Activated CD8-positive, alpha-beta memory T cell treated with anti-CD3 and anti-CD28 coated beads for 36 hours (primary cell): ENCODE data around the gene MAP4. TPM values are rescaled to one million over a fixed set of nuclear protein-coding genes. Genes with fewer than 3 reads are reported as not detected.
"Not testable (repeated sequence)": the region's sequence is repeated elsewhere in the genome, so short reads cannot be mapped to it uniquely, and the experiment has no call there.

Source experiments
- CTCF ChIA-PET: fragments of 350-600 bp; sonication (Branson Sonifier 250); formaldehyde crosslinking; loops from one replicate; lab custom pipeline; 2021; ENCODE audit warnings: antibody characterized with exemption; lab: Charles Lee
- POLR2A ChIA-PET: fragments of 350-600 bp; sonication (Branson Sonifier 250); formaldehyde crosslinking; loops from one replicate; lab custom pipeline; 2021; ENCODE audit warnings: antibody characterized with exemption; lab: Charles Lee
- total RNA-seq, 2 experiments: library from RNA; stranded (reverse); gene quantifications; one replicate each; pipeline ENCODE4 v1.2.3, GENCODE V29; 2021

The MAP4 gene
- total RNA-seq, 2 experiments from 2014 or later, result 113 to 117 TPM

GRCh38 chr3:47829482-47829881 is 186.7 kb downstream of the MAP4 start:
- POLR2A ChIA-PET, result not testable (repeated sequence)
- CTCF ChIA-PET, result interaction anchor here (1.1 kb wide), 1 partner anchor 59 kb away, joined by 3 read pairs; no protein-coding TSS in a partner anchor

- ChIA-PET CTCF (interaction anchor here (0.7 to 2.6 kb wide), 15 partner anchors 12 to 362 kb away, joined by 3 to 15 read pairs (median 5); partner anchors contain the start of genes CDC25A and DHX30), POLR2A (interaction anchor here (0.5 to 1.4 kb wide), 7 partner anchors 11 to 375 kb away, joined by 3 to 13 read pairs (median 4); partner anchors contain the start of genes CDC25A and SMARCC1)
Measured at GRCh38 chr3:47825590-47825989, 190.6 kb downstream of the MAP4 start.

- CTCF ChIA-PET, result interaction anchor here (0.7 to 2.6 kb wide), 19 partner anchors 9 to 363 kb away, joined by 3 to 15 read pairs (median 4); partner anchors contain the start of genes CDC25A and DHX30
Measured at GRCh38 chr3:47824541-47825473, 191.4 kb downstream of the MAP4 start.

GRCh38 chr3:47817609-47818008 is 198.6 kb downstream of the MAP4 start:
- ChIA-PET CTCF (interaction anchor here (0.6 to 0.9 kb wide), 2 partner anchors 9 to 351 kb away, joined by 3 to 4 read pairs; no protein-coding TSS in a partner anchor), POLR2A (no interaction called here)

More at GRCh38 chr3:47824541-47825473, 191.4 kb downstream of the MAP4 start:
- POLR2A ChIA-PET, result interaction anchor here (0.5 to 1.4 kb wide), 11 partner anchors 12 to 374 kb away, joined by 3 to 13 read pairs (median 4); partner anchors contain the start of genes CDC25A and SMARCC1

GRCh38 chr3:47813551-47814177 is 202.6 kb downstream of the MAP4 start:
- POLR2A ChIA-PET, result interaction anchor here (0.5 to 0.7 kb wide), 2 partner anchors 17 to 409 kb away, joined by 5 read pairs; no protein-coding TSS in a partner anchor
- CTCF ChIA-PET, result interaction anchor here (0.5 to 1.0 kb wide), 3 partner anchors 11 to 114 kb away, joined by 3 to 5 read pairs (median 3); no protein-coding TSS in a partner anchor

GRCh38 chr3:47804577-47804976 is 211.6 kb downstream of the MAP4 start:
- POLR2A ChIA-PET, result no interaction called here

GRCh38 chr3:47803480-47804025 is 212.7 kb downstream of the MAP4 start:
- ChIA-PET POLR2A (no interaction called here), CTCF (interaction anchor here (1.5 kb wide), 1 partner anchor 22 kb away, joined by 5 read pairs; no protein-coding TSS in a partner anchor)

More at GRCh38 chr3:47804577-47804976, 211.6 kb downstream of the MAP4 start:
- CTCF ChIA-PET, result interaction anchor here (0.6 to 1.5 kb wide), 5 partner anchors 16 to 282 kb away, joined by 3 to 5 read pairs (median 5); no protein-coding TSS in a partner anchor

GRCh38 chr3:47802734-47803479 is 213.3 kb downstream of the MAP4 start, which contains the start of gene DHX30:
Gene DHX30 (plus strand): TSS chr3:47803138. CDS start chr3:47810684, 7,546 bp downstream.
- POLR2A ChIA-PET, result no interaction called here
- CTCF ChIA-PET, result interaction anchor here (0.9 kb wide), 1 partner anchor 22 kb away, joined by 3 read pairs; no protein-coding TSS in a partner anchor

Other genes with a start within 250 kb of the MAP4 start
- gene SMARCC1, start 234.5 kb downstream of the MAP4 start, total RNA-seq, result 100 to 1,000 TPM; 111 TPM
- 100 to 1,000 TPM; 115 to 119 TPM for gene DHX30, start 213.3 kb downstream of the MAP4 start, total RNA-seq
- 10 to 100 TPM; 58.2 to 61.0 TPM for gene CDC25A, start 172.0 kb upstream of the MAP4 start, total RNA-seq
- gene CAMP, start 207.1 kb upstream of the MAP4 start, total RNA-seq, result not detected
- 10 to 100 TPM; 26.0 to 27.3 TPM for gene ZNF589, start 224.7 kb upstream of the MAP4 start, total RNA-seq